ENCODE data around the gene OPCML.

Gene OPCML

GRCh38 chr11:132943357-132943705, 589.0 kb downstream of the OPCML start:
- peak overlapping the region; percentile 80; the same call in 1 of the 2 replicates for H3K9ac ChIP-seq (ENCODE audit: low read depth, low read length)
- no peaks in the 10 kb centered on the region for H3K9me3 ChIP-seq (ENCODE audit: control insufficient read depth, insufficient read depth, low read length)

GRCh38 chr11:132942611-132943356, 589.5 kb downstream of the OPCML start:
- peak overlapping the region; percentile 80; the same call in 1 of the 2 replicates for H3K9ac ChIP-seq (ENCODE audit: low read depth, low read length)
- H3K9me3 ChIP-seq (ENCODE audit: control insufficient read depth, insufficient read depth, low read length), result no peaks in the 10 kb centered on the region
- H3K4me1 ChIP-seq (ENCODE audit: insufficient read depth, low read length), result peaks cover 5% of the 10 kb centered on the region; the same call in 1 of the 2 replicates
- no peaks in the 10 kb centered on the region for H3K36me3 ChIP-seq (ENCODE audit: insufficient read depth, low read length)

More at GRCh38 chr11:132943357-132943705, 589.0 kb downstream of the OPCML start:
- Histone ChIP-seq H3K4me1 (ENCODE audit: insufficient read depth, low read length) (peaks cover 5% of the 10 kb centered on the region; the same call in 1 of the 2 replicates), H3K36me3 (ENCODE audit: insufficient read depth, low read length) (no peaks in the 10 kb centered on the region)

- no peaks in the 10 kb centered on the region for H3K36me3 ChIP-seq (ENCODE audit: insufficient read depth, low read length)
- peaks cover 5% of the 10 kb centered on the region; the same call in 1 of the 2 replicates for H3K4me1 ChIP-seq (ENCODE audit: insufficient read depth, low read length)
- no peak overlapping the region for H3K9ac ChIP-seq (ENCODE audit: low read depth, low read length)
- H3K9me3 ChIP-seq (ENCODE audit: control insufficient read depth, insufficient read depth, low read length), result no peaks in the 10 kb centered on the region
Measured at GRCh38 chr11:132941761-132942160, 590.5 kb downstream of the OPCML start.

GRCh38 chr11:132941024-132941646, 591.2 kb downstream of the OPCML start:
- Histone ChIP-seq H3K9ac (ENCODE audit: low read depth, low read length) (no peak overlapping the region), H3K36me3 (ENCODE audit: insufficient read depth, low read length) (no peaks in the 10 kb centered on the region), H3K4me1 (ENCODE audit: insufficient read depth, low read length) (peaks cover 5% of the 10 kb centered on the region; the same call in 1 of the 2 replicates), H3K9me3 (ENCODE audit: control insufficient read depth, insufficient read depth, low read length) (no peaks in the 10 kb centered on the region)

GRCh38 chr11:132937016-132937415, 595.3 kb downstream of the OPCML start:
- Histone ChIP-seq H3K9me3 (ENCODE audit: control insufficient read depth, insufficient read depth, low read length) (no peaks in the 10 kb centered on the region), H3K9ac (ENCODE audit: low read depth, low read length) (no peak overlapping the region), H3K4me1 (ENCODE audit: insufficient read depth, low read length) (peaks cover 5% of the 10 kb centered on the region; the same call in 1 of the 2 replicates), H3K36me3 (ENCODE audit: insufficient read depth, low read length) (no peaks in the 10 kb centered on the region)

GRCh38 chr11:132935383-132935782, 596.9 kb downstream of the OPCML start:
- no peaks in the 10 kb centered on the region for H3K9me3 ChIP-seq (ENCODE audit: control insufficient read depth, insufficient read depth, low read length)
- no peak overlapping the region for H3K9ac ChIP-seq (ENCODE audit: low read depth, low read length)
- H3K4me1 ChIP-seq (ENCODE audit: insufficient read depth, low read length), result no peaks in the 10 kb centered on the region
- no peaks in the 10 kb centered on the region for H3K36me3 ChIP-seq (ENCODE audit: insufficient read depth, low read length)

GRCh38 chr11:132933703-132934102, 598.6 kb downstream of the OPCML start:
- no peaks in the 10 kb centered on the region for H3K4me1 ChIP-seq (ENCODE audit: insufficient read depth, low read length)
- H3K9ac ChIP-seq (ENCODE audit: low read depth, low read length), result no peak overlapping the region
- no peaks in the 10 kb centered on the region for H3K36me3 ChIP-seq (ENCODE audit: insufficient read depth, low read length)
- H3K9me3 ChIP-seq (ENCODE audit: control insufficient read depth, insufficient read depth, low read length), result no peaks in the 10 kb centered on the region

GRCh38 chr11:132925825-132926469, 606.4 kb downstream of the OPCML start:
- Histone ChIP-seq H3K9me3 (ENCODE audit: control insufficient read depth, insufficient read depth, low read length) (no peaks in the 10 kb centered on the region), H3K9ac (ENCODE audit: low read depth, low read length) (no peak overlapping the region), H3K4me1 (ENCODE audit: insufficient read depth, low read length) (no peaks in the 10 kb centered on the region), H3K36me3 (ENCODE audit: insufficient read depth, low read length) (no peaks in the 10 kb centered on the region)

GRCh38 chr11:132921597-132921996, 610.7 kb downstream of the OPCML start:
- Histone ChIP-seq H3K9ac (ENCODE audit: low read depth, low read length) (no peak overlapping the region), H3K36me3 (ENCODE audit: insufficient read depth, low read length) (no peaks in the 10 kb centered on the region), H3K9me3 (ENCODE audit: control insufficient read depth, insufficient read depth, low read length) (no peaks in the 10 kb centered on the region), H3K4me1 (ENCODE audit: insufficient read depth, low read length) (no peaks in the 10 kb centered on the region)

- H3K4me1 ChIP-seq (ENCODE audit: insufficient read depth, low read length), result no peaks in the 10 kb centered on the region
- no peaks in the 10 kb centered on the region for H3K36me3 ChIP-seq (ENCODE audit: insufficient read depth, low read length)
- no peak overlapping the region for H3K9ac ChIP-seq (ENCODE audit: low read depth, low read length)
- H3K9me3 ChIP-seq (ENCODE audit: control insufficient read depth, insufficient read depth, low read length), result no peaks in the 10 kb centered on the region
Measured at GRCh38 chr11:132920451-132921096, 611.7 kb downstream of the OPCML start.

GRCh38 chr11:132914600-132914999, 617.7 kb downstream of the OPCML start:
- no peaks in the 10 kb centered on the region; the same call in 1 of the 2 replicates for H3K4me1 ChIP-seq (ENCODE audit: insufficient read depth, low read length)
- no peak overlapping the region for H3K9ac ChIP-seq (ENCODE audit: low read depth, low read length)
- H3K9me3 ChIP-seq (ENCODE audit: control insufficient read depth, insufficient read depth, low read length), result no peaks in the 10 kb centered on the region
- H3K36me3 ChIP-seq (ENCODE audit: insufficient read depth, low read length), result no peaks in the 10 kb centered on the region

- Histone ChIP-seq H3K4me1 (ENCODE audit: insufficient read depth, low read length) (no peaks in the 10 kb centered on the region; the same call in 1 of the 2 replicates), H3K9ac (ENCODE audit: low read depth, low read length) (no peak overlapping the region), H3K9me3 (ENCODE audit: control insufficient read depth, insufficient read depth, low read length) (no peaks in the 10 kb centered on the region), H3K36me3 (ENCODE audit: insufficient read depth, low read length) (no peaks in the 10 kb centered on the region)
Measured at GRCh38 chr11:132913886-132914285, 618.4 kb downstream of the OPCML start.

- no peaks in the 10 kb centered on the region for H3K36me3 ChIP-seq (ENCODE audit: insufficient read depth, low read length)
- H3K4me1 ChIP-seq (ENCODE audit: insufficient read depth, low read length), result no peaks in the 10 kb centered on the region; the same call in 1 of the 2 replicates
- no peak overlapping the region for H3K9ac ChIP-seq (ENCODE audit: low read depth, low read length)
- H3K9me3 ChIP-seq (ENCODE audit: control insufficient read depth, insufficient read depth, low read length), result no peaks in the 10 kb centered on the region
Measured at GRCh38 chr11:132913295-132913694, 619.0 kb downstream of the OPCML start.

- H3K4me1 ChIP-seq (ENCODE audit: insufficient read depth, low read length), result no peaks in the 10 kb centered on the region; the same call in 1 of the 2 replicates
- no peak overlapping the region for H3K9ac ChIP-seq (ENCODE audit: low read depth, low read length)
- no peaks in the 10 kb centered on the region for H3K36me3 ChIP-seq (ENCODE audit: insufficient read depth, low read length)
- no peaks in the 10 kb centered on the region for H3K9me3 ChIP-seq (ENCODE audit: control insufficient read depth, insufficient read depth, low read length)
Measured at GRCh38 chr11:132911186-132911585, 621.1 kb downstream of the OPCML start.
